Stimulated activated CD4-positive, alpha-beta T cell treated with anti-CD3 and anti-CD28 coated beads, Interleukin-1b, Interleukin-23, amount 100 ng/mL, for 4 hours (primary cell): ENCODE measurements around the gene MTX1.
"Not testable (repeated sequence)": the region's sequence is repeated elsewhere in the genome, so short reads cannot be mapped to it uniquely, and the experiment has no call there.

Experiments
- DNase-seq, 2 donors: peaks; one replicate each; pipeline ENCODE4 v3.0.0-alpha.2; 2020; ENCODE audit warnings: low read depth in 2 of 2

MTX1 gene

GRCh38 chr1:155235375-155235774, 26.9 kb downstream of the MTX1 start:
- not testable (repeated sequence) for DNase-seq

- DNase-seq: no peak
These were observed 28.0 kb downstream of the MTX1 start for GRCh38 chr1:155236451-155236850.

GRCh38 chr1:155241069-155241679, 32.7 kb downstream of the MTX1 start:
- peak; percentile 17 to 48 for DNase-seq

GRCh38 chr1:155241841-155242264, 33.4 kb downstream of the MTX1 start:
- DNase-seq: no peak

GRCh38 chr1:155242805-155243358, 34.4 kb downstream of the MTX1 start:
- no peak for DNase-seq

GRCh38 chr1:155244368-155245162, 36.1 kb downstream of the MTX1 start:
- DNase-seq: peak; percentile 73 to 77

GRCh38 chr1:155245163-155245524, 36.6 kb downstream of the MTX1 start:
- no peak for DNase-seq

- not testable (repeated sequence) for DNase-seq
These were observed 38.3 kb downstream of the MTX1 start for GRCh38 chr1:155246796-155247195.

GRCh38 chr1:155247667-155248553, 39.4 kb downstream of the MTX1 start:
- DNase-seq: no peak

- no peak for DNase-seq
These were observed 41.7 kb downstream of the MTX1 start for GRCh38 chr1:155250246-155250632.

- DNase-seq: peak; percentile 96 to 99
These were observed 42.3 kb downstream of the MTX1 start for GRCh38 chr1:155250633-155251449.

GRCh38 chr1:155251566-155251965, 43.1 kb downstream of the MTX1 start:
- no peak for DNase-seq

- DNase-seq: no peak
These were observed 44.7 kb downstream of the MTX1 start for GRCh38 chr1:155253208-155253607.

- no peak for DNase-seq
These were observed 45.3 kb downstream of the MTX1 start for GRCh38 chr1:155253797-155254196.

GRCh38 chr1:155254228-155254713, 45.8 kb downstream of the MTX1 start:
- DNase-seq: no peak

- no peak for DNase-seq
These were observed 46.3 kb downstream of the MTX1 start for GRCh38 chr1:155254714-155255242.

GRCh38 chr1:155255243-155256007, 46.9 kb downstream of the MTX1 start, which contains the start of gene ENTREP3:
ENTREP3 (minus strand) TSS chr1:155255483; CDS start chr1:155254877, 606 bp downstream.
- DNase-seq: peak; percentile 64 to 76

- DNase-seq: no peak
These were observed 47.8 kb downstream of the MTX1 start for GRCh38 chr1:155256058-155256852.

- no peak for DNase-seq
These were observed 51.8 kb downstream of the MTX1 start for GRCh38 chr1:155260276-155260675.
